Osteoblast (primary cell): ENCODE results near the gene NME4. TPM values are rescaled to one million over a fixed set of nuclear protein-coding genes. Genes with fewer than 3 reads are reported as not detected.

Experiments
- DNase-seq: peaks from one replicate; pipeline ENCODE4 v3.0.0; 2011; ENCODE audit warnings: low spot score, mixed read lengths; ENCODE audit not compliant: insufficient read length; ENCODE audit errors: missing footprints
- H2AFZ ChIP-seq: 2 replicates; pipeline ENCODE4 v1.6.0; 2011; ENCODE audit warnings: mild to moderate bottlenecking, low read length
- H3K27ac ChIP-seq: 2 replicates; pipeline ENCODE4 v1.5.1; 2011; ENCODE audit warnings: mild to moderate bottlenecking, low read depth, low read length, moderate library complexity
- H3K27me3 ChIP-seq: 2 replicates; pipeline ENCODE4 v1.6.0; 2012; ENCODE audit warnings: mild to moderate bottlenecking, control low read depth, inconsistent platforms, low read length, moderate library complexity; ENCODE audit not compliant: insufficient read depth
- H3K36me3 ChIP-seq: 2 replicates; pipeline ENCODE4 v1.5.1; 2011; ENCODE audit warnings: mild to moderate bottlenecking, low read length, control low read depth, moderate library complexity; ENCODE audit not compliant: insufficient read depth
- H3K4me1 ChIP-seq: 2 replicates; pipeline ENCODE4 v1.5.1; 2011; ENCODE audit warnings: mild to moderate bottlenecking, low read length, control low read depth, moderate library complexity; ENCODE audit not compliant: insufficient read depth
- H3K4me2 ChIP-seq: 2 replicates; pipeline ENCODE4 v1.6.0; 2011; ENCODE audit warnings: mild to moderate bottlenecking, low read length; ENCODE audit not compliant: insufficient read depth
- H3K4me3 ChIP-seq: fragments of 200-600 bp; sonication (generic); 3 replicates; pipeline ENCODE4 v1.5.1; 2012; ENCODE audit warnings: mild to moderate bottlenecking, low read length, inconsistent platforms; ENCODE audit not compliant: insufficient read depth
- H3K79me2 ChIP-seq: 2 replicates; pipeline ENCODE4 v1.6.0; 2012; ENCODE audit warnings: mild to moderate bottlenecking, low read length, control low read depth, inconsistent platforms; ENCODE audit not compliant: insufficient read depth
- H3K9me3 ChIP-seq: 2 replicates; pipeline ENCODE4 v1.5.1; 2011; ENCODE audit warnings: low read depth, low read length, control low read depth
- H4K20me1 ChIP-seq: 2 replicates; pipeline ENCODE4 v1.6.0; 2012; ENCODE audit warnings: mild to moderate bottlenecking, low read length, control low read depth; ENCODE audit not compliant: insufficient read depth
- CTCF ChIP-seq: IDR thresholded peaks from 2 replicates; pipeline ENCODE4 v1.5.1; 2011; ENCODE audit warnings: mild to moderate bottlenecking, low read depth, low read length, moderate library complexity; ENCODE audit errors: extremely low read depth
- total RNA-seq: library from RNA; depleted of rRNA; stranded (reverse); fragments of >200 nt; gene quantifications from 2 replicates; pipeline ENCODE4 v1.2.3, GENCODE V29; 2012

NME4 gene
- total RNA-seq, 1 donor = 83.6 TPM

GRCh38 chr16:367333-367903 lies 29.6 kb upstream of the NME4 start:
- Histone ChIP-seq H2AFZ (no peak overlapping the region), H3K4me3 (no peak overlapping the region), H4K20me1 (no peaks in the 10 kb centered on the region), H3K36me3 (peaks cover 26% of the 10 kb centered on the region), H3K79me2 (no peaks in the 10 kb centered on the region), H3K27me3 (peaks cover 8% of the 10 kb centered on the region), H3K27ac (no peak overlapping the region), H3K4me1 (peaks cover 7% of the 10 kb centered on the region), H3K4me2 (no peak overlapping the region), H3K9me3 (no peaks in the 10 kb centered on the region)
- no peak for TF ChIP-seq CTCF
- no peak for DNase-seq

- no peaks in the 10 kb centered on the region for H3K79me2 ChIP-seq
- peaks cover 26% of the 10 kb centered on the region for H3K36me3 ChIP-seq
- no peak overlapping the region for H3K4me2 ChIP-seq
- peaks cover 7% of the 10 kb centered on the region for H3K4me1 ChIP-seq
- no peak for TF ChIP-seq CTCF
- H2AFZ ChIP-seq = no peak overlapping the region
- peaks cover 3% of the 10 kb centered on the region for H3K27me3 ChIP-seq
- DNase-seq = no peak
- H4K20me1 ChIP-seq = no peaks in the 10 kb centered on the region
- no peak overlapping the region for H3K4me3 ChIP-seq
- H3K9me3 ChIP-seq = no peaks in the 10 kb centered on the region
- H3K27ac ChIP-seq = no peak overlapping the region
These were observed 28.4 kb upstream of the NME4 start for GRCh38 chr16:368388-369158.

- no peaks in the 10 kb centered on the region for H3K9me3 ChIP-seq
- DNase-seq = no peak
- no peak for TF ChIP-seq CTCF
- no peak overlapping the region for H2AFZ ChIP-seq
- peaks cover 27% of the 10 kb centered on the region for H3K36me3 ChIP-seq
- H3K4me1 ChIP-seq = peaks cover 7% of the 10 kb centered on the region
- no peaks in the 10 kb centered on the region for H3K27me3 ChIP-seq
- peak overlapping the region; percentile 77 for H3K4me2 ChIP-seq
- H3K79me2 ChIP-seq = no peaks in the 10 kb centered on the region
- H4K20me1 ChIP-seq = no peaks in the 10 kb centered on the region
- peak overlapping the region; percentile 64 for H3K4me3 ChIP-seq
- no peak overlapping the region for H3K27ac ChIP-seq
These were observed 27.6 kb upstream of the NME4 start for GRCh38 chr16:369275-369865.

GRCh38 chr16:369866-370436 lies 27.0 kb upstream of the NME4 start:
- H3K4me2 ChIP-seq = peak overlapping the region; percentile 77
- no peaks in the 10 kb centered on the region for H4K20me1 ChIP-seq
- H2AFZ ChIP-seq = no peak overlapping the region
- H3K79me2 ChIP-seq = no peaks in the 10 kb centered on the region
- H3K36me3 ChIP-seq = peaks cover 33% of the 10 kb centered on the region
- peak overlapping the region; percentile 64 for H3K4me3 ChIP-seq
- H3K27me3 ChIP-seq = no peaks in the 10 kb centered on the region
- H3K9me3 ChIP-seq = no peaks in the 10 kb centered on the region
- no peak overlapping the region for H3K27ac ChIP-seq
- peaks cover 7% of the 10 kb centered on the region for H3K4me1 ChIP-seq
- peak; percentile 97 for DNase-seq
- TF ChIP-seq CTCF = no peak
